SHP77 treated with DMSO at 0.1 percent for 48 hours (cell line): ENCODE measurements around the gene LILRA2.
"Not testable (repeated sequence)": the region's sequence is repeated elsewhere in the genome, so short reads cannot be mapped to it uniquely, and the experiment has no call there.

Experiments used
- DNase-seq: peaks from one replicate; lab custom pipeline; 2025; lab: John Stamatoyannopoulos, UW

LILRA2 gene

GRCh38 chr19:54571715-54572615 is 1.6 kb upstream of the LILRA2 start:
- not testable (repeated sequence) for DNase-seq

GRCh38 chr19:54572696-54573311 is 786 bp upstream of the LILRA2 start:
- DNase-seq = no peak

- no peak for DNase-seq
These were observed 461 bp downstream of the LILRA2 start for GRCh38 chr19:54574051-54574450.

- DNase-seq = no peak
These were observed 1.0 kb downstream of the LILRA2 start for GRCh38 chr19:54574527-54575056.

- DNase-seq = not testable (repeated sequence)
These were observed 1.6 kb downstream of the LILRA2 start for GRCh38 chr19:54575205-54575604.

- DNase-seq = no peak
These were observed 2.9 kb downstream of the LILRA2 start for GRCh38 chr19:54576411-54576976.

GRCh38 chr19:54577334-54577733 is 3.7 kb downstream of the LILRA2 start:
- DNase-seq = no peak

GRCh38 chr19:54578268-54578667 is 4.7 kb downstream of the LILRA2 start:
- DNase-seq = not testable (repeated sequence)

- DNase-seq = no peak
These were observed 12.8 kb downstream of the LILRA2 start for GRCh38 chr19:54586397-54586796.

- DNase-seq = no peak
These were observed 13.4 kb downstream of the LILRA2 start for GRCh38 chr19:54587026-54587425.

- DNase-seq = not testable (repeated sequence)
These were observed 19.9 kb downstream of the LILRA2 start, which contains the start of gene LILRA1 for GRCh38 chr19:54593445-54593844. TSS of gene LILRA1 (plus strand) at chr19:54593632. CDS start at chr19:54594245, 613 bp downstream.

- DNase-seq = not testable (repeated sequence)
These were observed 20.5 kb downstream of the LILRA2 start for GRCh38 chr19:54593931-54594626.

- DNase-seq = no peak
These were observed 21.1 kb downstream of the LILRA2 start for GRCh38 chr19:54594737-54595136.

GRCh38 chr19:54595680-54596436 is 22.3 kb downstream of the LILRA2 start:
- not testable (repeated sequence) for DNase-seq

GRCh38 chr19:54600212-54600611 is 26.6 kb downstream of the LILRA2 start:
- no peak for DNase-seq

- DNase-seq = no peak
These were observed 32.6 kb downstream of the LILRA2 start for GRCh38 chr19:54606230-54606629.

GRCh38 chr19:54606891-54607784 is 33.5 kb downstream of the LILRA2 start:
- DNase-seq = no peak

GRCh38 chr19:54607785-54608150 is 34.2 kb downstream of the LILRA2 start:
- DNase-seq = no peak

GRCh38 chr19:54608205-54608604 is 34.6 kb downstream of the LILRA2 start:
- no peak for DNase-seq

GRCh38 chr19:54608792-54609191 is 35.2 kb downstream of the LILRA2 start:
- DNase-seq = no peak
